DOHH2 (cell line): ENCODE results near the gene DUS3L.

Experiments used
- H3F3A ChIP-seq: fragments of 200-600 bp; sonication (generic), shearing (Covaris generic); 2 replicates; pipeline ENCODE4 v1.6.0; 2016; ENCODE audit warnings: antibody characterized with exemption, mild to moderate bottlenecking; ENCODE audit not compliant: control insufficient read depth, insufficient read depth
- H3K27ac ChIP-seq: fragments of 200-600 bp; sonication (generic); 2 replicates; pipeline ENCODE4 v1.5.1; 2014; ENCODE audit warnings: low read depth, mild to moderate bottlenecking, low read length, moderate library complexity
- H3K27me3 ChIP-seq: fragments of 200-600 bp; sonication (generic); 2 replicates; pipeline ENCODE4 v1.6.1; 2014; ENCODE audit warnings: mild to moderate bottlenecking, low read length, mixed read lengths; ENCODE audit not compliant: control insufficient read depth
- H3K36me3 ChIP-seq: fragments of 200-600 bp; sonication (generic); 2 replicates; pipeline ENCODE4 v1.6.1; 2014; ENCODE audit warnings: mild to moderate bottlenecking, low read length, moderate library complexity, mixed read lengths; ENCODE audit not compliant: control insufficient read depth
- H3K4me1 ChIP-seq: fragments of 200-600 bp; sonication (generic); 2 replicates; pipeline ENCODE4 v1.6.1; 2014; ENCODE audit warnings: mild to moderate bottlenecking, low read length, mixed read lengths; ENCODE audit not compliant: control insufficient read depth
- H3K4me2 ChIP-seq: fragments of 200-600 bp; sonication (generic); 2 replicates; pipeline ENCODE4 v1.6.0; 2014; ENCODE audit warnings: mild to moderate bottlenecking, low read length, moderate library complexity
- H3K4me3 ChIP-seq: fragments of 200-600 bp; sonication (generic); 2 replicates; pipeline ENCODE4 v1.5.1; 2014; ENCODE audit warnings: mild to moderate bottlenecking, low read length, mixed read lengths
- H3K79me2 ChIP-seq: fragments of 200-600 bp; sonication (generic); 2 replicates; pipeline ENCODE4 v1.6.1; 2014; ENCODE audit warnings: mild to moderate bottlenecking, low read length, mixed read lengths; ENCODE audit not compliant: control insufficient read depth
- H3K9me2 ChIP-seq: fragments of 200-600 bp; sonication (generic); replicated peaks from 2 replicates; pipeline ENCODE4 v1.6.1; 2014; ENCODE audit warnings: mild to moderate bottlenecking, low read length, mixed read lengths; ENCODE audit not compliant: control insufficient read depth
- H3K9me3 ChIP-seq: fragments of 200-600 bp; sonication (generic); 2 replicates; pipeline ENCODE4 v1.6.1; 2014; ENCODE audit warnings: antibody characterized with exemption, low read length, mixed read lengths; ENCODE audit not compliant: control insufficient read depth, insufficient read depth
- H4K20me1 ChIP-seq: fragments of 200-600 bp; sonication (generic); 2 replicates; pipeline ENCODE4 v1.6.0; 2014; ENCODE audit warnings: low read depth, mild to moderate bottlenecking, antibody characterized with exemption, low read length, moderate library complexity; ENCODE audit not compliant: control insufficient read depth, insufficient read depth
- CTCF ChIP-seq: fragments of 200-600 bp; sonication (generic); IDR thresholded peaks from one replicate; pipeline ENCODE4 v1.5.1; 2014; ENCODE audit warnings: antibody characterized with exemption, mild to moderate bottlenecking, low read depth, low read length; ENCODE audit not compliant: poor library complexity, severe bottlenecking
- EZH2phosphoT487 ChIP-seq: fragments of 200-600 bp; sonication (generic); IDR thresholded peaks from 2 replicates; pipeline ENCODE4 v1.6.1; 2017; ENCODE audit warnings: borderline replicate concordance, mild to moderate bottlenecking, antibody characterized with exemption, low read length, moderate library complexity, mixed read lengths

DUS3L gene

GRCh38 chr19:5831159-5831558 lies 40.2 kb upstream of the DUS3L start:
- Histone ChIP-seq H3K36me3 (no peaks in the 10 kb centered on the region), H3K4me3 (no peak overlapping the region), H3K79me2 (no peaks in the 10 kb centered on the region), H3K4me1 (peaks cover 25% of the 10 kb centered on the region), H4K20me1 (no peaks in the 10 kb centered on the region), H3K27me3 (peaks cover 23% of the 10 kb centered on the region), H3F3A (no peaks in the 10 kb centered on the region), H3K27ac (no peak overlapping the region), H3K9me3 (no peaks in the 10 kb centered on the region), H3K4me2 (no peak overlapping the region), H3K9me2 (no peaks in the 10 kb centered on the region)
- TF ChIP-seq CTCF (no peak), EZH2phosphoT487 (no peak)

- TF ChIP-seq CTCF (no peak), EZH2phosphoT487 (no peak)
- peak overlapping the region; percentile 9; the same call in 1 of the 2 replicates for H3K4me2 ChIP-seq
- no peak overlapping the region for H3K4me3 ChIP-seq
- H3K36me3 ChIP-seq = no peaks in the 10 kb centered on the region
- H3K27ac ChIP-seq = no peak overlapping the region
- no peaks in the 10 kb centered on the region for H3K9me2 ChIP-seq
- no peaks in the 10 kb centered on the region for H3F3A ChIP-seq
- no peaks in the 10 kb centered on the region for H4K20me1 ChIP-seq
- peaks cover 27% of the 10 kb centered on the region for H3K4me1 ChIP-seq
- H3K9me3 ChIP-seq = no peaks in the 10 kb centered on the region
- peaks cover 23% of the 10 kb centered on the region for H3K27me3 ChIP-seq
- H3K79me2 ChIP-seq = no peaks in the 10 kb centered on the region
These were observed 38.8 kb upstream of the DUS3L start for GRCh38 chr19:5829567-5830310.

- H3K27me3 ChIP-seq = peaks cover 23% of the 10 kb centered on the region
- H3K4me1 ChIP-seq = peaks cover 27% of the 10 kb centered on the region
- H3F3A ChIP-seq = no peaks in the 10 kb centered on the region
- H4K20me1 ChIP-seq = no peaks in the 10 kb centered on the region
- H3K4me2 ChIP-seq = peak overlapping the region; percentile 9; the same call in 1 of the 2 replicates
- no peak overlapping the region for H3K27ac ChIP-seq
- no peaks in the 10 kb centered on the region for H3K9me3 ChIP-seq
- H3K36me3 ChIP-seq = no peaks in the 10 kb centered on the region
- no peaks in the 10 kb centered on the region for H3K79me2 ChIP-seq
- TF ChIP-seq CTCF (no peak), EZH2phosphoT487 (no peak)
- H3K9me2 ChIP-seq = no peaks in the 10 kb centered on the region
- H3K4me3 ChIP-seq = no peak overlapping the region
These were observed 38.0 kb upstream of the DUS3L start for GRCh38 chr19:5828661-5829566.
